ENCODE measurements around the gene EIF5.

EIF5 gene

DNA sequence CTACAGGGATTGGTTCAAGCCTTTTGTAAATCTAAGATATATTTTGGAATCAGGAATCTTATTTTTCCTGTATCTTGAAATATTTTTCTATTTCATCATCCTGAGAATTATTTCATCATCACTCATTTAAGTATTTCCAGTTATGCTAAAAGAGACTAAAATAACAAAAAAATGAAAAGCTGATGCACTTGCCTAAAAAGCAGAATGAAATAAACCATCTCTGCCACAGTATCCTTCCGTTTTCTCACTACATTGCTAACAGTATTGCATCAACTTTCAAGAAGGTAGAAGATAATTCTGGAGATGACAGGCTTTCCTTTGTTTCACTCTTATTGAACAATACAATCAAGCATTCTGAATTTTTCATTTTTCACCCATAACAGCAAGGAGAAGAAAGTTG lies 31.1 kb upstream of the EIF5 start (continued):
- no peak for TF ChIP-seq ZBTB7A (tag by site-specific recombination; IDR thresholded peaks at IDR 0.05; ENCODE audit: low read depth)
- no peak for TF ChIP-seq MEIS1 (CRISPR knock-in tag; IDR thresholded peaks at IDR 0.05; ENCODE audit: borderline replicate concordance)
- no peak for TF ChIP-seq ZNF211 (tag by site-specific recombination; IDR thresholded peaks at IDR 0.05; ENCODE audit: low read depth)
- no peak for TF ChIP-seq ZNF354C (tag by site-specific recombination; IDR thresholded peaks at IDR 0.05; ENCODE audit: borderline replicate concordance, low read depth)
- no peak for TF ChIP-seq TSHZ1 (tag by site-specific recombination; IDR thresholded peaks at IDR 0.05; ENCODE audit: borderline replicate concordance)
- no peak for TF ChIP-seq ZNF132 (tag by site-specific recombination; IDR thresholded peaks at IDR 0.05; ENCODE audit: borderline replicate concordance)

DNA sequence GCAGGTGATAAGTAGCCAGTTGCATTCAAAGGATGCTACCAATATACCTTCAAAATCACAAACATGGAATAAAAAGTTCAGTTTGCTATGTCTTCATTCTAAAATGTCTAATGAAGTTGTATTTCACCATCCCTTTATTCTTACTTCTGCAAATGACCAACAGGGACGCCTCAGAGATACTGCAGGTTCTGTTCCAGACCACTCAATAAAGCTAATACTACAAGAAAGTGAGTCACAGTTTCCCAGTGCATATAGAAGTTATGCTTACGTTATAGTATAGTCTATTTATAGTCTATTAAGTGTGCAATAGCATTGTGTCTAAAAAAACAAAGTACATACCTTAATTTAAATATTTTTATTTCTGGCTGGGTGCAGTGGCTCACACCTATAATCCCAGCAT lies 29.3 kb upstream of the EIF5 start:
- H3K4me1 ChIP-seq (ENCODE audit: control insufficient read depth, insufficient read depth, low read length): no peaks in the 10 kb centered on the region
- no peaks in the 10 kb centered on the region for H3K36me3 ChIP-seq (ENCODE audit: control insufficient read depth in 2 of 2, insufficient read depth in 1 of 2, low read length in 2 of 2)
- H3K9me3 ChIP-seq (ENCODE audit: control insufficient read depth, insufficient read depth, low read depth, low read length): no peaks in the 10 kb centered on the region
- no peak overlapping the region for H3K27ac ChIP-seq (ENCODE audit: extremely low read depth, low read depth, low read length)
- POLR2A ChIA-PET: no interaction called here
- TF ChIP-seq ZNF19 (tag by site-specific recombination; IDR thresholded peaks at IDR 0.05; ENCODE audit: low read depth) (no peak), ZNF175 (tag by site-specific recombination; IDR thresholded peaks at IDR 0.05) (no peak), ZBTB1 (tag by site-specific recombination; IDR thresholded peaks at IDR 0.05) (no peak), ZNF426 (tag by site-specific recombination; IDR thresholded peaks at IDR 0.05) (no peak), ZNF549 (tag by site-specific recombination; IDR thresholded peaks at IDR 0.05) (no peak), PRDM4 (tag by site-specific recombination; IDR thresholded peaks at IDR 0.05) (no peak), ZNF449 (tag by site-specific recombination; IDR thresholded peaks at IDR 0.05) (no peak), IKZF3 (tag by site-specific recombination; IDR thresholded peaks at IDR 0.05) (no peak), ZNF530 (tag by site-specific recombination; IDR thresholded peaks at IDR 0.05; ENCODE audit: low read depth) (no peak), PRDM6 (tag by site-specific recombination; IDR thresholded peaks at IDR 0.05) (no peak), ZNF518A (tag by site-specific recombination; conservative IDR thresholded peaks at IDR 0.05; ENCODE audit: low read depth) (no peak)
- TF ChIP-seq, protein P1, sequence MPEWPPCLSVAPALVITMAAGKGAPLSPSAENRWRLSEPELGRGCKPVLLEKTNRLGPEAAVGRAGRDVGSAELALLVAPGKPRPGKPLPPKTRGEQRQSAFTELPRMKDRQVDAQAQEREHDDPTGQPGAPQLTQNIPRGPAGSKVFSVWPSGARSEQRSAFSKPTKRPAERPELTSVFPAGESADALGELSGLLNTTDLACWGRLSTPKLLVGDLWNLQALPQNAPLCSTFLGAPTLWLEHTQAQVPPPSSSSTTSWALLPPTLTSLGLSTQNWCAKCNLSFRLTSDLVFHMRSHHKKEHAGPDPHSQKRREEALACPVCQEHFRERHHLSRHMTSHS (tag by site-specific recombination; IDR thresholded peaks at IDR 0.05): no peak
- CTCF ChIA-PET: interaction anchor here (0.7 to 0.8 kb wide), 2 partner anchors 8 to 12 kb away, joined by 4 to 6 read pairs; no protein-coding TSS in a partner anchor
- no peak overlapping the region for H3K4me3 ChIP-seq (ENCODE audit: low read depth, low read length)
